Endodermal cell (in vitro differentiated cells): Measurements from ENCODE around the gene CORIN. TPM values are rescaled to one million over a fixed set of nuclear protein-coding genes. Genes with fewer than 3 reads are reported as not detected.

ENCODE experiments used
- DNase-seq: peaks from one replicate; pipeline ENCODE4 v3.0.0-alpha.2; 2017
- H3K27ac ChIP-seq: 2 replicates; pipeline ENCODE4 v1.5.1; 2013; ENCODE audit warnings: mild to moderate bottlenecking, low read depth, low read length, moderate library complexity
- H3K27me3 ChIP-seq: 2 replicates; pipeline ENCODE4 v1.6.1; 2013; ENCODE audit warnings: mild to moderate bottlenecking, low read length, moderate library complexity; ENCODE audit not compliant: insufficient read depth, control insufficient read depth, poor library complexity, severe bottlenecking
- H3K36me3 ChIP-seq: 2 replicates; pipeline ENCODE4 v1.7.0; 2013; ENCODE audit warnings: mild to moderate bottlenecking, low read length, moderate library complexity; ENCODE audit not compliant: control insufficient read depth, insufficient read depth
- H3K4me1 ChIP-seq: one replicate; pipeline ENCODE4 v1.7.0; 2013; ENCODE audit warnings: low read length; ENCODE audit not compliant: control insufficient read depth, insufficient read depth
- H3K4me3 ChIP-seq: 2 replicates; pipeline ENCODE4 v1.5.1; 2013; ENCODE audit warnings: mild to moderate bottlenecking, low read length, moderate library complexity
- H3K9ac ChIP-seq: 2 replicates; pipeline ENCODE4 v1.6.1; 2013; ENCODE audit warnings: mild to moderate bottlenecking, low read length, moderate library complexity; ENCODE audit not compliant: poor library complexity, severe bottlenecking; ENCODE audit errors: extremely low read depth
- H3K9me3 ChIP-seq: 2 replicates; pipeline ENCODE4 v1.6.1; 2013; ENCODE audit warnings: mild to moderate bottlenecking, low read length, moderate library complexity; ENCODE audit not compliant: control insufficient read depth
- H3K27ac Mint-ChIP-seq: 2 replicates; pipeline ENCODE4 v1.8.0; 2020; ENCODE audit warnings: mixed read lengths
- H3K27me3 Mint-ChIP-seq: 2 replicates; pipeline ENCODE4 v1.8.0; 2021; ENCODE audit warnings: mild to moderate bottlenecking, mixed read lengths; ENCODE audit not compliant: insufficient read depth
- H3K36me3 Mint-ChIP-seq: 2 replicates; pipeline ENCODE4 v1.8.0; 2020; ENCODE audit warnings: low read depth, mixed read lengths
- H3K4me1 Mint-ChIP-seq: 2 replicates; pipeline ENCODE4 v1.8.0; 2020; ENCODE audit warnings: mixed read lengths
- H3K4me3 Mint-ChIP-seq: 2 replicates; pipeline ENCODE4 v1.8.0; 2020; ENCODE audit warnings: mild to moderate bottlenecking, moderate library complexity, mixed read lengths
- H3K9me3 Mint-ChIP-seq: 2 replicates; pipeline ENCODE4 v1.8.0; 2020; ENCODE audit warnings: mild to moderate bottlenecking, mixed read lengths
- CTCF ChIP-seq: fragments of 200-600 bp; sonication (generic); conservative IDR thresholded peaks from 2 replicates; pipeline ENCODE4 v1.5.0; 2021; ENCODE audit warnings: antibody characterized with exemption, mild to moderate bottlenecking
- WGBS, 2 experiments: methylation state at CpG; one replicate each; pipeline versions ENCODE4 v1.1.5 to v1.1.7; 2013; ENCODE audit warnings: missing lambda C conversion rate in 2 of 2, mixed read lengths in 1 of 2; ENCODE audit not compliant: insufficient coverage in 1 of 2, insufficient read length in 1 of 2; 5-methylcytosine and 5-hydroxymethylcytosine counted together
- total RNA-seq, 2 donors: library from RNA; stranded (reverse); fragmentation: NEBNext Ultra II Directional in 1 of 2; extraction: Animal tissue kit (Norgen Biotek cat#: 25700) in 1 of 2; gene quantifications; 2 replicates in 1 of 2; 3 replicates in 1 of 2; pipeline ENCODE4 v1.2.1, GENCODE V29; 2021

Gene CORIN
- total RNA-seq, 2 donors from 2014 or later, result 0.53 TPM; not detected in 1

GRCh38 chr4:47597696-47598095, 240.2 kb downstream of the CORIN start:
- H3K4me3 Mint-ChIP-seq, result no peak overlapping the region
- H3K27ac Mint-ChIP-seq, result no peak overlapping the region

GRCh38 chr4:47590325-47590724, 247.5 kb downstream of the CORIN start:
- no peak for DNase-seq
- Mint-ChIP-seq H3K9me3 (peaks cover 13% of the 10 kb centered on the region), H3K4me3 (no peak overlapping the region), H3K36me3 (no peaks in the 10 kb centered on the region), H3K27me3 (no peaks in the 10 kb centered on the region), H3K4me1 (no peaks in the 10 kb centered on the region), H3K27ac (no peak overlapping the region)
- Histone ChIP-seq H3K36me3 (no peaks in the 10 kb centered on the region), H3K9ac (no peak overlapping the region), H3K27me3 (no peaks in the 10 kb centered on the region), H3K4me1 (peaks cover 3% of the 10 kb centered on the region), H3K4me3 (no peak overlapping the region), H3K9me3 (peaks cover 23% of the 10 kb centered on the region), H3K27ac (no peak overlapping the region)
- TF ChIP-seq CTCF, result no peak
- 91 to 100% methylated on average over 1 of the region's 1 CpG for WGBS, 2 experiments

More at GRCh38 chr4:47597696-47598095, 240.2 kb downstream of the CORIN start:
- H3K36me3 ChIP-seq, result no peaks in the 10 kb centered on the region
- H3K4me3 ChIP-seq, result no peak overlapping the region
- no peaks in the 10 kb centered on the region for H3K27me3 ChIP-seq
- no peak for DNase-seq
- no peak for TF ChIP-seq CTCF
- H3K9me3 ChIP-seq, result no peaks in the 10 kb centered on the region
- Mint-ChIP-seq H3K36me3 (no peaks in the 10 kb centered on the region), H3K4me1 (no peaks in the 10 kb centered on the region), H3K27me3 (no peaks in the 10 kb centered on the region), H3K9me3 (no peaks in the 10 kb centered on the region)
- peaks cover 2% of the 10 kb centered on the region for H3K4me1 ChIP-seq
- H3K27ac ChIP-seq, result no peak overlapping the region
- 82 to 100% methylated on average over 1 of the region's 1 CpG for WGBS, 2 experiments
- H3K9ac ChIP-seq, result no peak overlapping the region

- Histone ChIP-seq H3K27me3 (no peaks in the 10 kb centered on the region), H3K4me1 (no peaks in the 10 kb centered on the region), H3K9ac (no peak overlapping the region), H3K4me3 (no peak overlapping the region), H3K9me3 (no peaks in the 10 kb centered on the region), H3K27ac (no peak overlapping the region), H3K36me3 (no peaks in the 10 kb centered on the region)
- H3K27ac Mint-ChIP-seq, result no peak overlapping the region
- WGBS, 2 experiments, result 88 to 93% methylated on average over 3 of the region's 3 CpGs
- no peaks in the 10 kb centered on the region for H3K4me1 Mint-ChIP-seq
- no peaks in the 10 kb centered on the region for H3K27me3 Mint-ChIP-seq
- H3K36me3 Mint-ChIP-seq, result no peaks in the 10 kb centered on the region
- H3K9me3 Mint-ChIP-seq, result no peaks in the 10 kb centered on the region
- no peak for TF ChIP-seq CTCF
- H3K4me3 Mint-ChIP-seq, result no peak overlapping the region
- DNase-seq, result no peak
Measured at GRCh38 chr4:47579235-47579634, 258.6 kb downstream of the CORIN start.
